Measurements from ENCODE around the gene DGLUCY. TPM values are rescaled to one million over a fixed set of nuclear protein-coding genes. Genes with fewer than 3 reads are reported as not detected.

The DGLUCY gene
- total and polyA plus RNA-seq, 4 donors = 17.9 to 58.1 (median 24.9) TPM

GRCh38 chr14:91146661-91147060 lies 32.8 kb downstream of the DGLUCY start:
- no peak overlapping the region for H3K27ac ChIP-seq (ENCODE audit: low read depth in 1 of 2, low read length in 2 of 2)
- TF ChIP-seq ATF3 (IDR thresholded peaks at IDR 0.05) = no peak
- no peak for TF ChIP-seq JUND (IDR thresholded peaks at IDR 0.05)
- TF ChIP-seq SP1 (IDR thresholded peaks at IDR 0.05) = no peak
- no peak for TF ChIP-seq REST (IDR thresholded peaks at IDR 0.05)
- no peak for TF ChIP-seq GABPA (IDR thresholded peaks at IDR 0.05 in 1 of 2, conservative IDR thresholded peaks at IDR 0.05 in 1 of 2)
- TF ChIP-seq MAX (IDR thresholded peaks at IDR 0.05) = no peak
- TF ChIP-seq CTCF (IDR thresholded peaks at IDR 0.05; ENCODE audit: low read depth, low read length, missing input control) = no peak
- no peak for TF ChIP-seq RAD21 (IDR thresholded peaks at IDR 0.05)
- TF ChIP-seq HNF4G (IDR thresholded peaks at IDR 0.05) = no peak
- TF ChIP-seq ZBTB33 (IDR thresholded peaks at IDR 0.05) = no peak
- no peak for TF ChIP-seq TAF1 (conservative IDR thresholded peaks at IDR 0.05)
- no peak for TF ChIP-seq EGR1 (IDR thresholded peaks at IDR 0.05; ENCODE audit: low read depth in 2 of 2)
- no peak overlapping the region for H3K4me3 ChIP-seq (ENCODE audit: low read depth in 1 of 3, low read length in 3 of 3)
- DNase-seq (ENCODE audit: low spot score) = no peak
- H3K9me3 ChIP-seq (ENCODE audit: control insufficient read depth in 4 of 4, low read length in 3 of 4) = no peaks in the 10 kb centered on the region
- 97% methylated on average over 5 of the region's 5 CpGs for whole genome bisulfite sequencing
- no peaks in the 10 kb centered on the region for H3K27me3 ChIP-seq (ENCODE audit: control insufficient read depth in 4 of 4, insufficient read depth in 4 of 4, low read length in 3 of 4)
- peaks cover 0 to 6% (median 3%) of the 10 kb centered on the region in 4 donors for H3K36me3 ChIP-seq (ENCODE audit: control insufficient read depth in 4 of 4, insufficient read depth in 3 of 4, low read depth in 1 of 4, low read length in 3 of 4)
- H3K4me1 ChIP-seq (ENCODE audit: control insufficient read depth in 4 of 4, insufficient read depth in 4 of 4, low read length in 3 of 4) = peaks cover 6 to 29% (median 15%) of the 10 kb centered on the region in 4 donors
- H3K9ac ChIP-seq (ENCODE audit: low read depth in 1 of 2, low read length in 2 of 2) = no peak overlapping the region

GRCh38 chr14:91149462-91149861 lies 35.6 kb downstream of the DGLUCY start:
- Histone ChIP-seq H3K27ac (ENCODE audit: low read depth in 1 of 2, low read length in 2 of 2) (peak overlapping the region; percentile 63 to 89), H3K36me3 (ENCODE audit: control insufficient read depth in 4 of 4, insufficient read depth in 3 of 4, low read depth in 1 of 4, low read length in 3 of 4) (peaks cover 0 to 6% (median 3%) of the 10 kb centered on the region in 4 donors), H3K27me3 (ENCODE audit: control insufficient read depth in 4 of 4, insufficient read depth in 4 of 4, low read length in 3 of 4) (no peaks in the 10 kb centered on the region), H3K9ac (ENCODE audit: low read depth in 1 of 2, low read length in 2 of 2) (no peak overlapping the region), H3K4me1 (ENCODE audit: control insufficient read depth in 4 of 4, insufficient read depth in 4 of 4, low read length in 3 of 4) (peaks cover 6 to 31% (median 20%) of the 10 kb centered on the region in 4 donors), H3K9me3 (ENCODE audit: control insufficient read depth in 4 of 4, low read length in 3 of 4) (no peaks in the 10 kb centered on the region), H3K4me3 (ENCODE audit: low read depth in 1 of 3, low read length in 3 of 3) (no peak overlapping the region)
- DNase-seq (ENCODE audit: low spot score) = no peak
- 15% methylated on average over 6 of the region's 6 CpGs for WGBS
- TF ChIP-seq EGR1 (IDR thresholded peaks at IDR 0.05; ENCODE audit: low read depth in 2 of 2) (peak in 1 of 2 donors; percentile 58), FOXA2 (IDR thresholded peaks at IDR 0.05) (peak; percentile 81), RXRA (IDR thresholded peaks at IDR 0.05) (peak; percentile 90 to 96), FOXA1 (IDR thresholded peaks at IDR 0.05) (peak; percentile 84), RAD21 (IDR thresholded peaks at IDR 0.05) (peak in 1 of 2 donors; percentile 25), ATF3 (IDR thresholded peaks at IDR 0.05) (peak; percentile 59), GABPA (IDR thresholded peaks at IDR 0.05 in 1 of 2, conservative IDR thresholded peaks at IDR 0.05 in 1 of 2) (no peak), ZBTB33 (IDR thresholded peaks at IDR 0.05) (peak; percentile 88), YY1 (IDR thresholded peaks at IDR 0.05) (peak; percentile 85), REST (IDR thresholded peaks at IDR 0.05) (peak; percentile 74), HNF4G (IDR thresholded peaks at IDR 0.05) (peak; percentile 81)

Data from liver (tissue), 9 donors.